Measurements from ENCODE around the gene LIN7A. TPM values are rescaled to one million over a fixed set of nuclear protein-coding genes. Genes with fewer than 3 reads are reported as not detected.
"Not testable (repeated sequence)": the region's sequence is repeated elsewhere in the genome, so short reads cannot be mapped to it uniquely, and the experiment has no call there.

LIN7A gene
- total RNA-seq, 1 donor from 2014 or later, result 32.7 TPM

GRCh38 chr12:80791863-80792262, 145.9 kb downstream of the LIN7A start:
- TF ChIP-seq CTCF (conservative IDR thresholded peaks at IDR 0.05), result no peak
- peaks cover 6% of the 10 kb centered on the region for H3K27me3 Mint-ChIP-seq
- no peak overlapping the region for H3K27ac Mint-ChIP-seq
- H3K9me3 Mint-ChIP-seq, result no peaks in the 10 kb centered on the region
- no peak for DNase-seq (ENCODE audit: extremely low spot score, unreplicated experiment)
- peaks cover 10% of the 10 kb centered on the region for H3K4me1 Mint-ChIP-seq (ENCODE audit: unreplicated experiment)
- no peaks in the 10 kb centered on the region for H3K36me3 Mint-ChIP-seq
- H3K4me3 Mint-ChIP-seq, result no peak overlapping the region

GRCh38 chr12:80788407-80788806, 149.3 kb downstream of the LIN7A start:
- not testable (repeated sequence) for DNase-seq (ENCODE audit: extremely low spot score, unreplicated experiment); H3K4me1 Mint-ChIP-seq (ENCODE audit: unreplicated experiment); H3K27ac Mint-ChIP-seq; H3K4me3 Mint-ChIP-seq; H3K36me3 Mint-ChIP-seq; H3K9me3 Mint-ChIP-seq; H3K27me3 Mint-ChIP-seq

GRCh38 chr12:80782963-80783470, 154.7 kb downstream of the LIN7A start:
- H3K9me3 Mint-ChIP-seq; DNase-seq (ENCODE audit: extremely low spot score, unreplicated experiment); H3K27ac Mint-ChIP-seq; H3K4me1 Mint-ChIP-seq (ENCODE audit: unreplicated experiment); H3K27me3 Mint-ChIP-seq; H3K36me3 Mint-ChIP-seq; H3K4me3 Mint-ChIP-seq: not testable (repeated sequence)

- no peak for TF ChIP-seq CTCF (conservative IDR thresholded peaks at IDR 0.05)
- H3K36me3 Mint-ChIP-seq, result peaks cover 6% of the 10 kb centered on the region
- peaks cover 8% of the 10 kb centered on the region for H3K4me1 Mint-ChIP-seq (ENCODE audit: unreplicated experiment)
- H3K9me3 Mint-ChIP-seq, result peaks cover 15% of the 10 kb centered on the region
- H3K27ac Mint-ChIP-seq, result no peak overlapping the region
- DNase-seq (ENCODE audit: extremely low spot score, unreplicated experiment), result no peak
- H3K4me3 Mint-ChIP-seq, result no peak overlapping the region
- no peaks in the 10 kb centered on the region for H3K27me3 Mint-ChIP-seq
Measured at GRCh38 chr12:80781313-80781712, 156.4 kb downstream of the LIN7A start.

- Mint-ChIP-seq H3K36me3 (peaks cover 6% of the 10 kb centered on the region), H3K4me3 (no peak overlapping the region), H3K9me3 (peaks cover 21% of the 10 kb centered on the region), H3K27ac (no peak overlapping the region), H3K27me3 (no peaks in the 10 kb centered on the region), H3K4me1 (ENCODE audit: unreplicated experiment) (peaks cover 8% of the 10 kb centered on the region)
- TF ChIP-seq CTCF (conservative IDR thresholded peaks at IDR 0.05), result no peak
- DNase-seq (ENCODE audit: extremely low spot score, unreplicated experiment), result no peak
Measured at GRCh38 chr12:80780746-80781145, 157.0 kb downstream of the LIN7A start.

- Mint-ChIP-seq H3K4me1 (ENCODE audit: unreplicated experiment) (peaks cover 8% of the 10 kb centered on the region), H3K27ac (peak overlapping the region; percentile 49), H3K9me3 (peaks cover 23% of the 10 kb centered on the region), H3K27me3 (no peaks in the 10 kb centered on the region), H3K4me3 (no peak overlapping the region), H3K36me3 (peaks cover 11% of the 10 kb centered on the region)
- no peak for TF ChIP-seq CTCF (conservative IDR thresholded peaks at IDR 0.05)
- DNase-seq (ENCODE audit: extremely low spot score, unreplicated experiment), result no peak
Measured at GRCh38 chr12:80778005-80778541, 159.7 kb downstream of the LIN7A start.

GRCh38 chr12:80777587-80777986, 160.1 kb downstream of the LIN7A start:
- H3K4me1 Mint-ChIP-seq (ENCODE audit: unreplicated experiment), result peaks cover 8% of the 10 kb centered on the region
- H3K27ac Mint-ChIP-seq, result peak overlapping the region; percentile 49
- DNase-seq (ENCODE audit: extremely low spot score, unreplicated experiment), result no peak
- H3K4me3 Mint-ChIP-seq, result no peak overlapping the region
- H3K36me3 Mint-ChIP-seq, result peaks cover 11% of the 10 kb centered on the region
- TF ChIP-seq CTCF (conservative IDR thresholded peaks at IDR 0.05), result no peak
- peaks cover 18% of the 10 kb centered on the region for H3K9me3 Mint-ChIP-seq
- H3K27me3 Mint-ChIP-seq, result no peaks in the 10 kb centered on the region

Measured in type B pancreatic cell (in vitro differentiated cells).